NCI-H446 treated with DMSO at 0.1 percent for 48 hours (cell line): Measurements from ENCODE around the gene GRB10.

ENCODE experiments used
- DNase-seq: peaks from one replicate; lab custom pipeline; 2025; lab: John Stamatoyannopoulos, UW

Gene GRB10

GRCh38 chr7:50718876-50719275 lies 63.8 kb downstream of the GRB10 start:
- DNase-seq = no peak

DNA sequence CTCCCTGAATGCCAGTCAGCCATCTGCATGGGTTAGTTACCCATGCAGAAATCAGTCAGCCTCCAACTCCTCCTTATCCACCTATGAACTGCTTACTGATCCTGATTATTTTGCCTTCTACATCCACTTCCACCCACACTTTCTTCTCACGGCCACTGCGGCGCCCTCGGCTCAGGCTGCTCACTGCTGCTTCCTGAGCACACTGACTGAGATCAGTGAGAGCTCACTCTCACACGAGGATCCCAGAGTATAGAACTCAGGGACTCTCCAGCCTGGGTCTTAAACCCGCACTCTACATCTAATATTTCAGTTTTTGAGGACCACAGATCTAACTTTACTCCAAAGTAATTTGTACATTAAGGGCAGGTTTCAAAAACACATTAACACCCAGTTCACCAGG lies 64.4 kb downstream of the GRB10 start:
- no peak for DNase-seq

GRCh38 chr7:50717181-50717580 lies 65.5 kb downstream of the GRB10 start:
- no peak for DNase-seq

DNA sequence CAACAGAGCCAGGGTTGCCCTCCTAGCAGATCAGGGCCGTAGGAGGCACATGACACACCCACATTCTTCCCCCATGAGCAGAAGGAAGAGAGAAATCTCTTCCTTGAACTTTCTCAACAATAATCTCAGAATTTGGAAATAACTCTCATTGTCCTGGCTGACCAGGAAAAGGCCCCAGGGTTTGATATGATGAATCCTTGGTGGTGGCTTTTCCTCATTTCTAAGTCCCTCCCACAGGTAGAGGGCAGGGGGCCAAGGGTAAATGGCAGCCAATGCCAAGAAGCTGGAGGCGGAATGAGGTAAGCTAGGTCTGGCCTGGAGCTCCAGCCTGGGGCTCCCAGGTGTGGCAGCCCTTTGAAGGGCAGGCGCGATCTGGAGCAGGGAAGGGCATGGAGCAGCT lies 67.8 kb downstream of the GRB10 start:
- no peak for DNase-seq

- no peak for DNase-seq
Measured at GRCh38 chr7:50713123-50713965, 69.4 kb downstream of the GRB10 start.

DNA sequence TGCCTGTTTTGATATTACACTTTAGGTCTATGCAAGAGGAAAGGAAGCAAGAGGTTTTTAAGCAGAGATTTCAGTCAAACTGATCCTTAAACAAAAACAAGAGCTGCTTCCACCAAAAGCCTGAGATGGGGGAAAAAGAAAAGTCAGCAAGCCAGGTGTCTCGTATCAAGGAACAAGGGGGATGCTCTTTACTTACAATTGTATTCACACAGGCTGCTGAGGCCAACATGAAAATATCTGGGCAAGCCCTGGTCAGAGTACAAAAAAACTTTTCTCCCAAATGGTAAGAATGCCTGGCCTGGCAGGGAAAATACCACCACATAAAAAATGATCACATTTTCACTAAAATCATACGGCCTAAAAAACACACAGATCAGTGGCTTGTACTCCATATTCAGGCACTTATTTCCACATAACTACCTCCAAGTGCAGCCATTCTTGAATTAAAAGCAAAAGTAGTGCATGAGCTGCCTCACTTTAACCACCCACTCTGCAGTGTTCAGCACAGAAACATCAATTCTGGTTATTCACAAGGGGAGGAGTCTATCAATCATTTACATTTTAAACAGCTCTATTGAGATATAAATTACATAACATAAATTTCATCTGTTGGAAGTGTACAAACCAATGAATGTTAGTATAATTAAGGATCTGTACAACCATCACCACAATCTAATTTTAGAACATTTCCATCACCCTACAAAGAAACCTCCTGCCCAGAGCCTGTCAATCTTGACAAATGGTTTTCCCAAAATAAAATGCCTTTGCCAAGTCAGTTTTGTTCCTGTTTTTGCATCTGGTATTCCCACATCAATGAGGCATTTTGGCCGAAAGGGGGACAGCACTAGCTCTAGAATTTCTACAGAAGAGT lies 70.2 kb downstream of the GRB10 start:
- peak; percentile 67 for DNase-seq

- DNase-seq = no peak
Measured at GRCh38 chr7:50711271-50712175, 71.2 kb downstream of the GRB10 start.

DNA sequence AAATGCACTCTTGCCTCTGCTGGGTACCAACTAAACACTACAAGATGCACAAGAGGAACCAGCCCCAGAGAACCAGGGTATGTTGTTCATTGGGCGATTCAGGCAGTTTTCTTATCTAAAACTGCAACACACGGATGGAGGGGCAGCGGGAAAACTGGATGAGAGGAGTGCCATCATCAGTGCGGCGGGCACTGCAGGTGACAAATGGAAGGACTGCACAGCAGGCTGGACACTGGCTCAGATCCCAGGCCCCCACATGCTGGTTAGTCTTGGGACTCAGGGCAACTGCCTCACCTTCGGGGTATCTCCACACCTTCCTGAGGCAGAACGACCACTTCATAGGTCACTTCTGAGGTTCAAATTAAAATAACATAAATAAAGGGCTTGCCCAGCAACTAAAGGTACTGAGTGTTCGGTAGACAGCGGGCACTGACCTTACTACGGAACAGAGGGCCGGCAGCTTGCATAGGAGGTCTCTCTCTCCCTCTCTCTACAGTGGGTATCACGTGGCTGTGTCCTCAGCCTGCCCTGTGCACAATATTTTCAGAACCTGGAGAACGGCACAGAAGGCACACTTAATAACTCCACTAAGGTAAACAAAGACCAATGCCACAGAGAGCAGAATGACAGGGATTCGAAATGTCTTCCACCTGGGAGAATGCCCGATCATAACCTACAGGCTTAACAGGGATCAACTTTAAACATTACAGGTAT lies 72.1 kb downstream of the GRB10 start:
- DNase-seq = no peak

DNA sequence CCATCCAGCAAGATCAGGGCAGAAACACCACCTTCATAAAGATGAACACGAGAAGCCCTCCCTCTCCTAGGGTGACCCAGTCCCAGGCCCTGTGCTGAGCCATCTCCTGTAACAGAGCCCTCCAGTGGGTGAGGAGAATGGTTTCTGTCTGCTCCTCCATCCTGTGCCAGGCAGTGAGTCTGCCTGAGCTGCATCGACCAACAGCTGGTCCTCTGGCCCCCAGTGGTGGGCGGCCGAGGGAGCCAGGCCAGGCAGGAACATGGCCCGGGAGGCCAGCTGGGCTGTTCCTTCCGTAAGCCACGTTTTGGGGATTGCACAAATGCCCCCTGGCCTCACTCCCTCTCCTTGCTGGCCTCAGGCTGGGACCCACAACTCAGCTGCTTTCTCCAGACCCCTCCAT lies 73.5 kb downstream of the GRB10 start:
- DNase-seq = no peak

- DNase-seq = no peak
Measured at GRCh38 chr7:50707236-50708006, 75.3 kb downstream of the GRB10 start.

GRCh38 chr7:50706469-50706937 lies 76.2 kb downstream of the GRB10 start:
- DNase-seq = no peak

DNA sequence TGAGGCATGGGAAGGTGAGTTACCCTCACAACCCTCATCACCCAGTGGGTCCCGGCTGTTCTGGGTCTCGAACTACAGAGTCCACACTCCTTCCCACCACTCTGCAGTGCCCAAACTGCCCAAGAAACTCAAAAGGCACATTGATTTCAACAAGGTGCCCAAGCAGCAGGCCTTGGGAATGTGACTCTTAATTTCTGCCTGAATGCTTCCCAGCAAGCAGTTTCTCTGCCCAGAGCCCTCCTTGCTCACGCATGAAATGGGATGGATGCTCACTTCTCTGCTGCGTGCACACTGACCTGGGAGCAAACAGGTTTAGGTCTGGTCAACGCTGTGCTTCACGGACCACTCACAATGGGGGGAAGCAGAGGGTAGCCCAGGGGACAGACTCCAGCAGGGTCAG lies 77.9 kb downstream of the GRB10 start:
- DNase-seq = no peak

GRCh38 chr7:50703654-50704053 lies 79.0 kb downstream of the GRB10 start:
- no peak for DNase-seq

DNA sequence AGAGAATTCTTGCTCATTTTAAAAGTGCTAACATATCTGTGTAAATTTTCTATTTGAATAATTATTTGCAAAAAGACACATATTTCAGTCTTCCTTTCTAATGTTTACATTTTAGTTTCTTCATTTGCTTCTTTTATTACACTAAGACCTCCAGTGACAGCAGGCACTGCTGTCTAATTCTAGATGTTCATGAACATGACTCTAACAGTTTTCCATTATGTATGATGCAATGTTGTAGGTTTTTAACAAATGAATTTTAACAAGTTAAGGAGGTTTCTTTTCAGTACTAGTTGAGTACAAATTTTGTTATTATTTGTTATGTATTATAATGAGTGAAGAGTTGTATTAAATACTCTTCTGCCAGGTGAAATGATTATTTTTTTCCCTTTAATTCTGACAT lies 83.6 kb downstream of the GRB10 start:
- DNase-seq = no peak

- DNase-seq = no peak
Measured at GRCh38 chr7:50697748-50698147, 84.9 kb downstream of the GRB10 start.

- DNase-seq = no peak
Measured at GRCh38 chr7:50696810-50697582, 85.7 kb downstream of the GRB10 start.

- no peak for DNase-seq
Measured at GRCh38 chr7:50695026-50695425, 87.7 kb downstream of the GRB10 start.

DNA sequence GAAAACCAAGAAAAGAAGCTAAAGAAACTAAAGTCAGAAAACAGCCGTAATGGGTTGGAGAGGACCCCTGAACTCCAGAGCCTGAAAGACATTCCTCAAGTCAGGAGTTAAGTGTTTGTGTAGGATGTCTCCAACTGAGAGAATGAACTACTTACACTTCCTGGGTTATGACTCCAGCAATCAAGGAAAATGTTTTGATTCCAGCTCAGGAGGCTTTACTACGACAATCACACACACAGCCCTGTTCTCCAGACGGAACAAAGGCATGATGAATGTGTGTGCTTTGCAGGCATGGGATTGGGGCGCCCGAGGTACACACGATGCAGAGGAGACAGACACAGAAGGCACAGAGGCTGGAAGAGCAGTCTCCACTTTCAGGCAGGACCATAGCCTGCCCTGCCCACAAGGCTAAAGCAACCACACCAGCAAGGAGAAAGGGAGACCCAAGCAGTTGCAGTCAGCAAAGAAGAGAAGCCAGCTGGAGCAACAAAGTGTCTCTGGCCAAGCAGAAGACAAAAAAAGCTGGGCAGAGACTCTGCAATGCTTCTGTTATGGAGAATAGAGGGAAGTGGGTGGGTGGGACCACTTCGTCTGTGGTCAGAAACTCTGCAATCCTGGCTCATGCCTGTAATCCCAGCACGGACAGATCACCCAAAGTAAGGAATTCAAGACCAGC lies 89.1 kb downstream of the GRB10 start:
- no peak for DNase-seq

DNA sequence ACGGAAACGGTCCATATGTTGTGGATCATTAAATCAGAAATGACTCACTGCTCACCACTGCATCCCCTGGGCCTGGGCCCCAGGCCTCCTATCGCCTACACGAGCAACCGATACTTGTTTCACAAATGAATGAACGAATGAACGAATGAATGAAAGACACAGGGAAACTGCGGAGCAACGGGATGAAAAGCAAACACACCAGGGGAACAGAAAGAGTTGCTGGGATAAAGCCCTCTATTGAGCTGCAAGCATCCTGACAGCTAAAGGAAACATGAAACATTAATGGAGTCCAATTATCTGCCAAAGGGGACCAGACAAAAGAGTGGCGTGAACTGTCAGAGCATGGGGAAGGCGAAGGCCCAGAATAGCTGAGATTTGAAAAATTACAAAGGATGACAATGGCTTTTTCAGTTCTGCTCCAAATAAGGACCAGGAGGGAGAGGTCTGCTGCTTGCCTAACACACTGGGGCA lies 92.1 kb downstream of the GRB10 start:
- no peak for DNase-seq
